OCI-LY1 (cell line): ENCODE data around the gene GPR26.

Experiments used
- EZH2 ChIP-seq: fragments of 200-600 bp; sonication (generic), shearing (Covaris generic); IDR thresholded peaks from 2 replicates; pipeline ENCODE4 v1.8.0; 2017; ENCODE audit warnings: borderline replicate concordance, mixed run types, mild to moderate bottlenecking, antibody characterized with exemption, low read length, moderate library complexity, mixed read lengths
- TF ChIP-seq, protein P1 (sequence below): fragments of 200-600 bp; sonication (generic), shearing (Covaris generic); IDR thresholded peaks from 2 replicates; pipeline ENCODE4 v1.5.1; 2017; ENCODE audit warnings: mild to moderate bottlenecking, antibody characterized with exemption, low read length, moderate library complexity, mixed read lengths

DNA sequence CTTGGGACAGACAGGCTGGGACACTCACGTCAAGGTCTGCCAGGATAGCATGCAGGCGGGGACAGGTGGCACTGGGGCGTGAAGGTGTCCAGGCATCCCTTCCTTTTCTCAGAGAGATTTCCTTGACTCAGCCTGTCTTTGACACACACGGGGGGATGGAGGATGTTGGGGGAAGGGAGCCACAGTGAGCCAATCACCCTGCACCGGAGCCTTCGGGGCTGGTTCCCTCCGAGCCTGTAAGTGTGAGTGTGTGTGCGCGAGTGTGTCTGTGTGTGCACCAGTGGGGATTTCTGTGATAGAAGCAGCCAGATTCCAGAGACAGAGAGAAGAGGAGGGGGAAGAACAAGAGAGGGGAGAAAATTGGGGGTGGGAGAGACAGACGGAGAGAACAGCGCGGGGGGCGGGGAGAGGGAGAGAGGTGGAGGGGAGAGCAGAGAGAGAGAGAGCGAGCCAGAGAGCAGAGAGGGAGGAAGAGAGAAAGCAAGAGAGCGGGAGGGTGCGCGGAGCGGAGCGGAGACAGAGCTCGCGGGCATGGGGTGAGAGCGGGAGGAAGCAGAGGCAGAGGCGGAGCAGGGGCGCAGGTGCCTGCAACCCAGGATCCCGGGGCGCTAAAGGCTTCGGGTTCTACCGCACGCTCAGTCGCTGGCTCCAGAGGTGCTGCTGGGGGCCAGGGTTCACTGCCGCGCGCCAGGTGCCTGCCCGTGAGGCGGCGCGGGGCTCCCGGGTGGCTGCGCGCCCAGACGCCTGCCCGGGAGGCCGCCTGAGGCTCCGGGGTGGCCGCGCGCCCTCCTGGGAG, 466 bp upstream of the GPR26 start:
- TF ChIP-seq, protein P1, sequence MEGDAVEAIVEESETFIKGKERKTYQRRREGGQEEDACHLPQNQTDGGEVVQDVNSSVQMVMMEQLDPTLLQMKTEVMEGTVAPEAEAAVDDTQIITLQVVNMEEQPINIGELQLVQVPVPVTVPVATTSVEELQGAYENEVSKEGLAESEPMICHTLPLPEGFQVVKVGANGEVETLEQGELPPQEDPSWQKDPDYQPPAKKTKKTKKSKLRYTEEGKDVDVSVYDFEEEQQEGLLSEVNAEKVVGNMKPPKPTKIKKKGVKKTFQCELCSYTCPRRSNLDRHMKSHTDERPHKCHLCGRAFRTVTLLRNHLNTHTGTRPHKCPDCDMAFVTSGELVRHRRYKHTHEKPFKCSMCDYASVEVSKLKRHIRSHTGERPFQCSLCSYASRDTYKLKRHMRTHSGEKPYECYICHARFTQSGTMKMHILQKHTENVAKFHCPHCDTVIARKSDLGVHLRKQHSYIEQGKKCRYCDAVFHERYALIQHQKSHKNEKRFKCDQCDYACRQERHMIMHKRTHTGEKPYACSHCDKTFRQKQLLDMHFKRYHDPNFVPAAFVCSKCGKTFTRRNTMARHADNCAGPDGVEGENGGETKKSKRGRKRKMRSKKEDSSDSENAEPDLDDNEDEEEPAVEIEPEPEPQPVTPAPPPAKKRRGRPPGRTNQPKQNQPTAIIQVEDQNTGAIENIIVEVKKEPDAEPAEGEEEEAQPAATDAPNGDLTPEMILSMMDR = no peak
- TF ChIP-seq EZH2 = no peak
